NK-92 treated with Interleukin-12 subunit alpha and Interleukin-12 subunit beta, amount 100 ng/mL, for 24 hours (cell line): ENCODE data around the gene MGME1.

Experiments
- DNase-seq: peaks from one replicate; lab custom pipeline; 2025; lab: John Stamatoyannopoulos, UW

The MGME1 gene, protein sequence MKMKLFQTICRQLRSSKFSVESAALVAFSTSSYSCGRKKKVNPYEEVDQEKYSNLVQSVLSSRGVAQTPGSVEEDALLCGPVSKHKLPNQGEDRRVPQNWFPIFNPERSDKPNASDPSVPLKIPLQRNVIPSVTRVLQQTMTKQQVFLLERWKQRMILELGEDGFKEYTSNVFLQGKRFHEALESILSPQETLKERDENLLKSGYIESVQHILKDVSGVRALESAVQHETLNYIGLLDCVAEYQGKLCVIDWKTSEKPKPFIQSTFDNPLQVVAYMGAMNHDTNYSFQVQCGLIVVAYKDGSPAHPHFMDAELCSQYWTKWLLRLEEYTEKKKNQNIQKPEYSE

DNA sequence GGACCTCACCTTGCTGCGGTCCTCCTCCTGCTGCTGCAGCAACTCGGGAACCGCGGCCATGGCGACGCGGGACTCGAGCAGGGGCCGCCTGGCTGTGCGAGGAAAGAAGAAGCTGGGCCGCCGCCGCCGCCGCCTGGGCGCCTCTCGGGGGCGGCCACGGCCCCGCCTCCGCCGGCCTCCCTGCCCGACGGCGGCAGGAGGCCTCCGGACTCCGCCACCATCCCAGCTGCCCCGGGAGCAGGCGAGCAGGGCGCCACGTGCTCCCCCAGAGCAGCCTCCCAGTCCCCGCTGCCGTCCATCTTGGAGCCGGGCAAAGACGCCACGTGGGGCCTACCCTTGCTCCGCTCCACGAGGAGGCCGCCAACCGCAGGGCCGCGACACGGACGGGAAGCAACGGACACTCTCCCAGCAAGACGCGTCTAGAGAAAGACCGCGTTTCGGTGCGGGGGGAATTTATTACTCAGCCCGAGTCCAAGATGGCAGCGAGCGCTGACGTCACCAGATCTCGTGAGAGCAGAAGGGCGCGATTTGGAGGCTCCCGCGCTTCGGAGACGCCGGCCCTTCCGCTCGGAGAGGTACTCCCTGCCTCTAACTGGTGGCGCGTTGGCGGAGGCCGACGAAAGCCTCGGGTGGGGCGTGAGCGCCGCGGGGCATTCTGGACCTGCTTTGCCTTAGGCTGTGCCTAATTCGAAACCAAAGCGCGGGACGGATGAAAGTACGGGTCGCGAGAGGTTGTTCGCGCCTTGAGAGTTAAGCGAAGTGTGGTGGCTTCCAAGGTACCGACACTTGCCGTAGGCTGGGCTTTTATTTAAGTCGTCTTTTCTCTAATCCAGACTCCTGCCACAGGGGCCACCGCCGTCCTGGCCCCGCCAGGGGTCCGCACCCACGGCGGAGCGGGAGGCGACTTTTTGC, at the start of gene MGME1, which contains the start of gene SNX5:
Gene MGME1, plus strand, starts transcription at position 653 of the 912 bp plus-strand sequence. CDS start 842 bp downstream, outside the sequence.
Gene SNX5, minus strand, starts transcription at position 429 of the 912 bp plus-strand sequence. Its CDS starts 369 bp downstream, at position 60.
- peak; percentile 99 for DNase-seq

DNA sequence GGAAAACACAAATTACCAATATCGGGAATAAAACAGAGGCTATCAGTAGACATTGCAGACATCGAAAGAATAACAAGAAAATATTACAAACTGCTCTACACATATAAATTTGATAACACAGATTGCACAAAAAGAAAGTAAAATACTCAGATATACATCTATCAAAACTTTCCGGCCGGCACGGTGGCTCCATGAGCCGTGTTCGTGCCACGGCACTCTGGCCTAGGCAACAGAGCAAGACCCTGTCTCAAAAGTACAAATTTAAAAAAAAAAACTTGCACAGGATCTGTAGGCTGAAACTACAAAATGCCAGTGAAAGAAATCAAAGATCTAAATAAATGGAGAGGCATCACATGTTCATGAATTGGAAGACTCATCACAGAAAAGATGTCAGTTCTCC, 49.7 kb upstream of the MGME1 start:
- no peak for DNase-seq

DNA sequence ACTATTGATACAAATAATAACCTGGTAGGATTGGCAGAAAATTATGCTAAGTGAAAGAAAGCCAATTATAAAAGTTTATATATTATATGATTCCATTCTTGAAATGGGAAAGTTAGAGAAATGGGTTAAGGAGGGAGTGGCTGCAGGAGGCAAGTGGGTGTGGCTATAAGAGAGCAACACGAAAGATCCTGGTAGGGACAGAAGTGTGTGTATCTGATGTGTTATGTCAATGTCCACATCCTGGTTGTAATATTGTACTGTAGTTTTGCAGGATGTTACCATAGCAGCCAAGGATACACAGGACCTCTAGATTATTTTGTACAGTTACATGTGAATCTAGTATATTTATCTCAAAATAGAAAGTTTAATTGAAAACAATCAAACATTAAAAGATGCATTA, 47.0 kb upstream of the MGME1 start:
- no peak for DNase-seq

DNA sequence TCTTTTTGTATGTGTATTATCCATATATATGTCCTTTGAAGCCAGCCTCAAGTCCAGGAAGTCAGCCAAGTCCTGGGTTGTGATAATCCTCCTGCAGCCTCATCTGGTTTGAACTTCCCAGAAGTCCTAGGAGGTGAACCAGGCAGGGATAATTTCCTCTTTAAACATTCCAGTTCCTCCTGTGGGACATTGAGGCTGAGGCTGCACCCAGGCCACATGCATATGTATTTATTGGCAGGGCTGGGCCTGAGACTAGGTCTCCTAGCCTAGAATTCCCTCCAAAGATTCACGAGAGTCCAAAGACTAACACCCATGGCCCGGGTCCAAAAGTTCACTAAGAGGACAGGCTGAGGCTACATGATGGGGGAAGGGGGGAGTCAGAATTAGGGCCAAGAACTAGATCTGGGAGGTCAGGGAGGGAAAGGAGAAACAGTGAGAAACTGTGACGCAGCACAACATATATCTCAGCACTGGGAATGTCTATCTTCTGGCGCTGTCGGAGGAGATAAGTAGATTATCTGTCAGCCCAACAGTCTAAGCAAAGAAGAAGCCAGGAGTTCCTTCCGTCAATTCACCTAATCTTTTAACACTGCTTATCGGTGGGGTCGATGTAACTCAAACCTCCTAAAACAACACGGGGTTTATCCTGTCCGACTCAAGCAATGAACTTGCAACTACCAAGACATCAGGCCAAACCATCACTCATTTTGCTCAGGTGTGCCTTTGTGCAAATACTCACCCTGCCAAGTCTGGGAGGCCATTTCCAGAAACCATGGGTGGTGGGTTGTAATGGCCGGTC, 43.5 kb upstream of the MGME1 start:
- DNase-seq, result no peak

DNA sequence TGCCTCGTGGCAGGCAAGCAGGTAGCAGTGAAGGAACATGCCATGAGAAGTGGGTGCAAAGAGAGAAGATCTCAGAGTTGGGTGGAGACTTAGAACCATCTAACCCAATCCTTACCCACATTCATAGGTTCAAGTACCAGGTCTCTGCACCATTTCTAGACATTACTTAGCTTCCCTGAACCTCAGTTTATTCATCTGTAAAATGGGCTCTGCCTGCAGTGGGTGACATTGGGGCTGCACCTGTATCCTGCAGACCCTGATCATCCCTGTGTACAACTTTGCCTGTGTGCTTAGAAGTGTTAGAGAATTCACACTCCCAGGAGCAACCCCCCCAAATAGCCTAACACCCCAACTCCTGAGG, 42.9 kb upstream of the MGME1 start:
- no peak for DNase-seq

DNA sequence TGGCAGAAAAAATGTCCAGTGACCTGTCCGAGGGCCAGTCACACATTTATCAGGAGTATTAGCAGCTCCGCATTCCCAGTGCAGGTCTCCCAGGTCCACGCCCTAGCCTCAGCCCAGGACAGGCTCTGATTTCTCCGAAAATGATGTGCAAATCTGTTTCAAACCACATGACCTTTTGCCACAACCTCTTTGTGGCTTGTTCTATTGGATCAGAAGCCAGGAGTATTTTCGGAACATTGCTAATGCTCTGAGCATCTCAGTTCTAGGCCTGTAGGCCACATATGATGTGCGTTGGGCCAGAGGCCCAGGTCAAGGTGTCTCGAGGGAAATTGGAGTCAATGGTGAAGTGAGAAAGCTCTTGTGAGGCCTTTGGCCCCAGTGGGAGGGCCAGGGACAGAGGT, 40.6 kb upstream of the MGME1 start:
- no peak for DNase-seq

DNA sequence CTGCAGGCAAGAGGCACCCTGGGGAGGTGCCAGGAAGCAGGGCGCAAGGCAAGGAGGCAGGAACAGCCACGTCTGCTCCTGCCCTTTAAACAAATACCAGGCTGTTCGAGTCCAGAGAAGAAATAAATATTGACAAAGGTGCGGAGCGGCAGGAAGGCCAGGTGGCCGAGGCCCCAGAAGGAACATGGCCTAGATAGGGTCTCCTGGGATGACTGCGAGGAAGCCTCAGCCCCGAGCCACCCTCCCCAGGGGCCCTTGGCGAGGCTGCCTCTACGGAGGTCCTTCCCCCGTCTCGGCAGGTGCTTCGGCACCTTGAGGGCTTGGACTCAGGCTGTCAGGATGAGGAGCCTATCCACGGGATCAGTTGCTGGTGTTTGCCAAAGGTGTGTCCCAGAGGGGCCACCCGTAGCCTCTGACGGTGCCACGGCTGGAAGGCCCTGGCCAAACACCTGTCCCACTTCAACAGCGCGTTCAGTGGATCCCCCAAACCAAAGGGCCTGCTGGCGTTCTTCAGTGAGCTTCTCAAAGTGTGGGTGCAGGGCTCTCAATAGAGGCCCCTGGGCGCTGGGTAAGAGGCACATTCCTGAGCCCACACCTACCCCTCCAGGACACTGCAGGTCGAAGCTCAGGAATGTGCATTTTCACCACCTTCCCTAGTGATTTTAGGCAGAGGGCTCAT, 40.0 kb upstream of the MGME1 start:
- no peak for DNase-seq

DNA sequence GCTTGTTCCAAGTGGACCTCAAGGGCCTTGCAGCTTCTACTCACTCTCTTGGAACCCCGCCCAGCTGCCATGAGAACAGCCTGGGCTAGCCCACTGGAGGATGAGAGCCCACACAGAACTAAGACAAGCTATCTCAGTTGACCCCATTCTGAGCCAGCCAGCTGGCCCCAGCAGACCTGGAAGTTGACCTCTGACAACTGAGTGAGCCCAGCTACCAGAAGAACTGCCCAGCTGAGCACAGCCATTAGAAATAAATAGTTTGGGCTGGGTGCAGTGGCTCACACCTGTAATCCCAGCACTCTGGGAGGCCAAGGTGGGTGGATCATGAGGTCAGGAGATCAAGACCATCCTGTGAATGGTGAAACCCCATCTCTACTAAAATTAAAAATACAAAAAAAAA, 37.3 kb upstream of the MGME1 start:
- no peak for DNase-seq

DNA sequence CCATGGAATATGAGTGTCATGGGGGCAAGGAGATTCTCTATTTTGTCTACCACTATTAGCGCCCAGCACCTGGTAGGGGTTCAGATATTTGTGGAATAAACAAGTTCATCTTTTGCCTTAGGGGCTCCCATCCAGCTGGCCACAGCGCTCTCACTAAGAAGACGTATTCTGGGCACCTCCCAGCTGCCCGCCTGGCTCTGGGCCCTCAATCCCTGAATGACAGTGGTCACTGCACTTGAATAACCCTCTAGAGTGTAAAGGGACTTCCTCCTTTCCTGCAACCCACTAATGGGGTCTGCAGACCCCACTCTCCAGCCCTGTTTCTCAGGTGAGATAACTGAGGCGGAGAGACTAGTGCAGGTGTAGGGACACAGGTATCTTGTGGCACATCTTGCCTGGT, 36.4 kb upstream of the MGME1 start:
- DNase-seq, result no peak

DNA sequence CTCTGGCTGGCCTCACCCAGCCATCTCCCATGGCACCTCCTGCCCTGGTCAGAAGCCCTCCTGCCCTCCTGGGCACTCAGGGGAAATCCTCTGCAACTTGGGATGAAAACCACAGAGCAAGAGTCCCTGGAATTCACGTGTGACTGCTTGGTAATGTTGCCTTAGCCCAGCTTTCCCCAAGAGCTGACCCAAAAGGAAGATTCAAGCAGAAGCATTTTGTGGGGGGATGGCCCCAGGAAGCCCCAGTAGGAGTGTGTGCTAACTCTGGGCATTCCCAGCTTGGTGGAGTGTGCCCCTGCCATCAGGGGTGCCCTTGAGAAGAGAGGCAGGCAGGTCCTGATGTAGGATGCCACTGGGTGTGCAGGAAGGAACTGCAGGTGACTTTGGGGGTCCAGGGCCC, 35.7 kb upstream of the MGME1 start:
- DNase-seq, result no peak

DNA sequence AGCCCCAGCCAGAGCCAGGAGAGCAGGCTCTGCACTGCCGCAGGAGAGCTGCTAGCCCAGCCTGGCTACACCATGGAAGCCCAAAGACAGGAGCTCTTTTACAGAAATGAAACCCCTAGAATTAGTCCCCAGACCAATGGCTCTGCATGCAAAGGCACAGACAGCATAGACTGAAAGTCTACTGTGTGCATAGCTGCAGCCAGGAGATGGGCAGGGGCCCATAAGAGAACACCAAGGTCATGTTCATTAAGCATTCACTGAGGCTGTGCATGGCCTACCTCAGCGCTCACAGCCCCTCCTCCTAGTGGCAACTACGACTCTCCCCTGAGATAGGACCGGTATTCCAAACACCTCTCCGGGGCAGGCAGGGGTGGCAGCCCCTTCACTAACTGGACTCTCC, 35.1 kb upstream of the MGME1 start:
- no peak for DNase-seq

DNA sequence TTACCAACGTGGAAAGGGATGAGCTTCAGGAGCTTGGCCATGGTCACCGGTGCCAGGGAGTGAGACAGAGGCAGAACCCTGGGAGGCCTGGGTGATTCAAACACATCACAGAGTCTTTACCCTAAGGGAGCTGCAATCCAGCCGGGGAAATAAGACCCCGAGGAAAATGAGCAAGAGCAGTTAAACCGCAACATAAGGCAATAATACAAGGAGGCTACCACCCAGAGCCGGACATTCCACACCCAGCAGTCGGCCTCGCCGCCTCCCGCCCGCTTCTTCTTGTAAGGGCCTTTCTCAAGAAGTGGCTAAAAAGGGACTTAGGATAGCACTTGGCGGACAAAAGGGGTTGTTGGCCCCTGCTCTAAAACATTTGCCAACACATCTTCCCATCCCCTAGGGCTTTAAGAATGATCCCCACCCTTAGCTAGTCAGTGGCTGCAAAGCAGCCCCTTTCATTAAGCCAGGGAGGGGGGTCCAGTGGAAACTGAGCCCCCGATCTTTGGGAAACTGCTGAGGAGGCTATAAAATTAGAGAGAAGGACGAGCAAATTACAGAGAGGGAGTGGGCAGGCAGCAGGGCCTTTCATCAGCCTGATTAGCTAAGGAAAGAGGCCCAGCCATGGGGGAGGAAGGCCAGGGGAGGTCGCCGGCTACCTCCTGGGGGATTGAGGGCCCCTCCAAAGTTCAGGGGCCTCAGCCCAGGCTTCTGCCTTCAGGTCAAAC, 34.5 kb upstream of the MGME1 start:
- no peak for DNase-seq

DNA sequence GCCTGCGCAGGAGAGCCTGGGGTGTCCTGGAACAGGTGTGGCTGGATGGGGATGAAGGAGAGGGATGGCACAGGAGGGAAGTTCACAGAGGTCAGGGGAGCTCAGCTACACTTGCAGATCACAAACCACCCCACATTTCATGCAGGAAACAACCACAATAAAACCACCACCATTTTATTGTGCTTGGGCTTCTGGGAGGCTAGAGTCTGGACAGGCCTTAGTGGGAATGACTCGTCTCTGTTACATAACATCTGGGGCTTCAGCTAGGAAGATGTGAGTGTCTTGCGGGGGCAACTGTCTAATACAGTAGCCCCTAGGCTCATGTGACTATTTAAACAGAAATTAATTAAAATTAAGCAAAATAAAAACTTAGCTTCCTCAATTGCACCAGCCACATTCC, 33.6 kb upstream of the MGME1 start:
- DNase-seq, result no peak

DNA sequence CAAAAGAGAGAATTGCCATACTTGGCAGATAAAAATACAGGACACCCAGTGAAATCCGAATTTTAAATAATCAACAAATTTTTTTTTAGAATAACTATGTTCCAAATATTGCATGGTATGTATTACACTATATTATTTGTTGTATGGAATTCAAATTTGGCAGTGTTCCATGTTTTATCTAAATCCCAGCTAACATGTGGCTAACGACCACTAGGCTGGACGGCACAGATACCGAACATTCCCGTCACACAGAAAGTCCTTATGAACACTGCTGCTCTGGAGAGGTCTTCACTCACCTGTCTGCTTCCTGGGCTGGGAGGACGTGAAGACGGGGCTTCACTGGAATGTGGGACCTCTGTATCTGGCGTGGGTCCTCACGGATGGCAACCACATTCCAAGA, 33.1 kb upstream of the MGME1 start:
- DNase-seq, result no peak

DNA sequence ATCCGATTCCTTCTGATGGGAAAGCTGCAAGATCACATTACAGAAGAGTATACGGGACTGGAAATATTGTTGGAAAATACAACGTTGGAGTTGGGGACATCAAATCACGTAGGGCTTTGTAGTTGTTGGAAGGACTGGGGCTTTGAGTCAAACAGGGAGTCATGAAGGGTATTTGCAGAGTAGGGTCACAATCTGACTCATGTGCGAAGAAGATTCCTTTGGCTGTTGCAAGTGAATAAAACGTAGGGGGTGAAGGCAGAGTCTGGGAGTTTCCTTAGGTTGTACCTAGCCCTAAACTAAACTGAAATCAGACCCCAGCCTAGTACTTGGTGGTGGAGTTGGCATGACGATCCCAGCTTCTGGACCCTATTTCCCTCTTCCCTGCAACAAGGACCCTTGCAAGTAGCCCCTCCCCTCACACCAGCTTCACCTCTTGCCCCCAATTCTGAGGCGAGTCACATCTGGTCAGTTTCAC, 32.5 kb upstream of the MGME1 start:
- DNase-seq, result no peak

DNA sequence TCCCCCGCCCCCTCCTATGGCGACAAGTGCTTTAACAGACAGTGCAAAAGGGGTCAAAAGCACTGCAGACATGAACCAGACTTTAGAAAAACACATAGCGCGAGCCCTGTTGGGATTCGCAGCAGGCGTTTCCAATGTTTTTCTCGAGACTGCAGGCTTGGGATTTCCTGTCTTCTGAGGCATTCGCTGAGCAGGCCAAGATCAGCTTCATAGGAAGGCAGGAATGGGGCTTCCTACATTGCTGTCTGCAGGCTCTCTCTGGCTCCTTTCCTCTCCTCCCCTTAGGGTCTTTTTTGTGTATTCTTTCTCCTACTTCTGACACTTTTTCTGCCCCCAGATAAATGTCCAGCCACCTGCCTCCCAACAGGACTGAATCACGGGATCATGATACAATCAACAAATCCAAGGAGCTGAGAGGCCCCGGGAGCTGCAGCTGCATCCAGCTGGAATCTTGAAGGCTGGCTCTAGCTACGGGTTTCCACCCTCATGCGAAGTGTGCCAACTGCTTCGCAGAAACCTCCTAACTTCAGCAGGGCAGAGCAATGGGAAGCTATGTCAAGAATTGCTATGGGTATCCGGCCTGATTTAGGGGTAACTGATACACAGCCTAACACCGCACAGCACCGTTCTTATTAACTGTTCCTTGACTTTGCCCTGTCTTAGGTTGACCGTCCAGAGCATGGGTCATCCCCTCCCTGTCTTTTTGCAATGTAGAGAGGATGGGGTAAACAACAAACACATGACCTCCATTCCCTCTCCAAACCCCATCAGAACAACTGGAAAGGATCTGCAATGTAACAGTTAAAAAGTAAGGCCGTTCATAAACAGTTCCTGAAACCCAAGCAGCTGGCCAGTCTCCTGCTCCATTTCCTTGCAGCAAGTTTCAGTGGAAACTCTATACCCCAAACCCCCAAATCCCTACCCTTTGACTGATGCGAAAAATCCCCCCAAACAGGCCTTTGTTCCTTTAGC, 31.8 kb upstream of the MGME1 start:
- DNase-seq, result no peak

DNA sequence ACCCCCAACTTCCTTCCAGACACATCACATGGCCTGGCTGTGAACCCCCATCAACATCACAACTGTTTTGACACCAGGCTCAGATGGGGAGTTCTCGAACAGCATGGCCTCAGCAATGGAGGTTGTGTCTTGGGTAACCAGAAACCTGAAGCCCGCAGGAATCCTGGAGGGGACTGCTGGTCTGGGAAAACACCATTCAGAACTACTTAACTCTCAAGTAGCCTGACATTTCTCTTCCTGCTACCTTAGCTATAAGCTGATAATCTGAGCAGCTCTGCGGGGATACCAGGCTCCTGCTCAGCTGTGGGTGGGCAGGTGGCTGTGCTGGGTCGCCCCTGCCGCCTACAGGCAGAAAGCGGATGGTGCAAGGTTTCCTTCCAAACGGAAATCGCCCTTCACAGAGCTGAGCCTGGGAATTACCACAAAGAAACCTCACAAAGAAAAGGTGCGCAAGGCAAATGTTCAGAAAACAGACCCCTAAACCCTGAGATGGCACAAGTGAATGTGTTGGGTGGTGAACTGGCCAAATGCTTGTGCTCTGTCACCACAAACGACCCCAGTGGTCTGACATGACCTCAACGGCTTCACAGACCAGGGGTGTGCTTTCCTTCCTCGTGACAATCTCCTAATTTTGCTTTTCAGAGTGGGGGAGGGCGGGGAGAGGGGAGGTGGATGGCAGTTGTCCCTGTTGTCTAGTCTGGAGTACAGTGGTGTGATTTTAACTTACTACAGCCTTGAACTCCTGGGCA, 29.8 kb upstream of the MGME1 start:
- peak; percentile 8 for DNase-seq

DNA sequence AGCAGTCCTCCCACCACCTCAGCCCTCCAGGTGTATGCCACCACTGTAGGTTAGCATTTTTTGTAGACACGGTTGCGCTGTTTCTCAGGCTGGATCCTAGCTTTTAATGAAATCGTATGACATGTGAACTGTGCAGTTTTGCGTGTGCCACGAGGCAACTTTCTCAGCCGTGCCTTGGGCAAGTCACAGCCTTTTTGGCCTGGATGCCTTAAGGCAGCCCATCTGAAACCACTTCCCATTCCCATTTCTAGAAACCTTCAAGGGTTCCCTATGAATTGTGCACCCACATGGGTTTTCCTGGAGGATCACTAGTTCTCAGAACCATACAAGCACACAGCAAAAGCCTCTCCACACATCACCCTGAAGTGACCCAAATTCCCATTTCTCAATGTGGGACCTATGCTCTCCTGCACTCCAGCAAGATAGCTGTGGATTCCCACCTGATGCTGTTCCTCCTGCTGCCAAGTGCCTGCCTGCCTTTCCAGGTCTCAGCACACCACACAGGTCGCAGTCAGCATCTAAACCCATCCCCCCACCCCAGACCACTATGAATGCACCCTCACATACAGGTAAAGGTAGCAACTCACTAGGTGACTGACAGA, 29.1 kb upstream of the MGME1 start:
- no peak for DNase-seq
